ENCODE measurements around the gene TANC1.

Gene TANC1

DNA sequence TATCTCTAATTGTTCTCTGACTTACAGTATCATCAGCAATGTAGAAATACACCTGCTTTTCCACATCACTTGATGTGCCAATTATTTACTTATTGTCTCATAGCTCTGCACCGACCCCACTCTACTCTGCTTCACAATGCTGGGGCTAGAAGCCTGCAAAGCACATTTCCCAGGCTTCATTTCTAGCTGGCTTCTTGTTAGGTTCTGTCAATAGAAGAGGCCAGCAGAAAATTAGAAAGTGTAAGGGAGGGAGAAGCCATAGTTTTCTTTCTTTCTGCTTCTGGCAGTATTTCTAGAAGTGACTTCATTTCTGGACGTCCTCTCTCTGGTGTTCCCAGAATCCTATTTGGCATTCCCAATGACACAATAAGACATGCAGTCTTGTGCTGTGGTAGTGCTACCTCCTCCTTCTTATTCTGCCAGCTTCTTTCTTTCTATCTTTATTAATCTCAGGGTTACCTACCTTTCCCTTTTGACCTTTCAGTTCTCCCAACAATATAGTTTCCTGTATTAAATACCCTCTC, 12.5 kb upstream of the TANC1 start:
- TF ChIP-seq, protein P1, sequence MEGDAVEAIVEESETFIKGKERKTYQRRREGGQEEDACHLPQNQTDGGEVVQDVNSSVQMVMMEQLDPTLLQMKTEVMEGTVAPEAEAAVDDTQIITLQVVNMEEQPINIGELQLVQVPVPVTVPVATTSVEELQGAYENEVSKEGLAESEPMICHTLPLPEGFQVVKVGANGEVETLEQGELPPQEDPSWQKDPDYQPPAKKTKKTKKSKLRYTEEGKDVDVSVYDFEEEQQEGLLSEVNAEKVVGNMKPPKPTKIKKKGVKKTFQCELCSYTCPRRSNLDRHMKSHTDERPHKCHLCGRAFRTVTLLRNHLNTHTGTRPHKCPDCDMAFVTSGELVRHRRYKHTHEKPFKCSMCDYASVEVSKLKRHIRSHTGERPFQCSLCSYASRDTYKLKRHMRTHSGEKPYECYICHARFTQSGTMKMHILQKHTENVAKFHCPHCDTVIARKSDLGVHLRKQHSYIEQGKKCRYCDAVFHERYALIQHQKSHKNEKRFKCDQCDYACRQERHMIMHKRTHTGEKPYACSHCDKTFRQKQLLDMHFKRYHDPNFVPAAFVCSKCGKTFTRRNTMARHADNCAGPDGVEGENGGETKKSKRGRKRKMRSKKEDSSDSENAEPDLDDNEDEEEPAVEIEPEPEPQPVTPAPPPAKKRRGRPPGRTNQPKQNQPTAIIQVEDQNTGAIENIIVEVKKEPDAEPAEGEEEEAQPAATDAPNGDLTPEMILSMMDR (IDR thresholded peaks at IDR 0.05; ENCODE audit: extremely low read depth, insufficient read depth, missing control alignments), result no peak
- DNase-seq (ENCODE audit: low spot score), result no peak
- in situ Hi-C loops (cut with MboI; ENCODE audit: low pct_unique_long_range_greater_than_20kb, low sequenced_read_pairs, unreplicated experiment), result no loop called here

GRCh38 chr2:158958365-158958764, 10.1 kb upstream of the TANC1 start:
- TF ChIP-seq, protein P1 (IDR thresholded peaks at IDR 0.05; ENCODE audit: extremely low read depth, insufficient read depth, missing control alignments), result no peak
- in situ Hi-C loops (cut with MboI; ENCODE audit: low pct_unique_long_range_greater_than_20kb, low sequenced_read_pairs, unreplicated experiment), result no loop called here
- no peak for DNase-seq (ENCODE audit: low spot score)

DNA sequence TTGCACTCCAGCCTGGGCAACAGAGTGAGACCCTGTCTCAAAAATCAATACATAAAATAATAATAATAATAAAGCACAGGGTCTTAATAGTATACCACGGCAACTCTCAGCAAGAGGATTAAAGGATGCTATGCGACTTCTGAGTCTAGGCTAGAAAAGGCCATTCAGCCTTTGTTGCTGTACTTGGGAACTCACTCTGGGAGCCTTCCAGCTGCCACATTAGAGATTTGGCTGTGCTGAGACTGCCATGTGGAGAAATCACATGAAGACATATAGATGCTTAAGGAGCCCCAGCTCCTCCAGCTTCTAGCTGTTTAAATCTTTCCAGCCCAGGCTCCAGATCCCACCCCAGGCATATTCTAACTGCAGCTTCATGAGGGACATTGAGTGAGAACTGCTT, 8.2 kb upstream of the TANC1 start:
- no peak for DNase-seq (ENCODE audit: low spot score)
- in situ Hi-C loops (cut with MboI; ENCODE audit: low pct_unique_long_range_greater_than_20kb, low sequenced_read_pairs, unreplicated experiment), result no loop called here
- TF ChIP-seq, protein P1 (IDR thresholded peaks at IDR 0.05; ENCODE audit: extremely low read depth, insufficient read depth, missing control alignments), result no peak

DNA sequence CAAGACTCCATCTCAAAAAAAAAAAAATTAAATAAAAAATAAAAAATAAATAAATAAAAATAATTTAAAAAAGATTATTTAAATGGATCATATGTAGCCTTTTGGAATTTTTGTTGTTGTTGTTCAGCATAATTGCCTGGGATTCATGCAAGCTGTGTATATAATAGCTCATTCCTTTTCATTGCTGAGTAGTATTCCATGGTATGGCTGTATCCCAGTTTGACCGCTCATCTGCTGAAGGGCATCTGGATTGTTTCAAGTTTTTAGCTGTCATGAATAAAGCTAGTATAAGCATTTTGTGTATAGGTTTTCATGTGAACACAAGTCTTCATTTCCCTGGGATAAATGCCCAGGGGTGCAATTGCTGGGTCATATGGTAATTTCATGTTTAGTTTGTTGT, 6.4 kb upstream of the TANC1 start:
- no peak for DNase-seq (ENCODE audit: low spot score)
- TF ChIP-seq, protein P1 (IDR thresholded peaks at IDR 0.05; ENCODE audit: extremely low read depth, insufficient read depth, missing control alignments), result no peak
- in situ Hi-C loops (cut with MboI; ENCODE audit: low pct_unique_long_range_greater_than_20kb, low sequenced_read_pairs, unreplicated experiment), result no loop called here

DNA sequence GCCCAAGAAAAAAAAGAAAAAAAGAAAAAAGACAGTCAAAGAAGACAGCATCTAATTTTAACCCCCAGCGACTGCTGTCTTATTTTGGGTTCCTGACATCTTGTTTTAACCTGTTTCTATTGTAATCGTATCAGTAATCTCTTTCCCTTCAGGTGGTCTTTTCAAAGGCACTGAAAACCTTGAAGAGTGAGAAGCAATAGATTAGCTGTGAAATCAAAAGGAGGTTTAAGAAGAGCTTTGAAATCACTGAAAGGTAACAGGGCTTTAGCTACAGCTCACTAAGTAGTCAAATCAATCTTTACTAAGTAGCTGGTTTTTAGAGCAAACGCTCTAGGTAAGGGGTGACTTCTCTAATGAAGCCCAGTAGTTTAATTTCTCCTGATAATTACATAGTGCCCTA, 5.4 kb upstream of the TANC1 start:
- no peak for DNase-seq (ENCODE audit: low spot score)
- in situ Hi-C loops (cut with MboI; ENCODE audit: low pct_unique_long_range_greater_than_20kb, low sequenced_read_pairs, unreplicated experiment), result no loop called here
- TF ChIP-seq, protein P1 (IDR thresholded peaks at IDR 0.05; ENCODE audit: extremely low read depth, insufficient read depth, missing control alignments), result no peak

DNA sequence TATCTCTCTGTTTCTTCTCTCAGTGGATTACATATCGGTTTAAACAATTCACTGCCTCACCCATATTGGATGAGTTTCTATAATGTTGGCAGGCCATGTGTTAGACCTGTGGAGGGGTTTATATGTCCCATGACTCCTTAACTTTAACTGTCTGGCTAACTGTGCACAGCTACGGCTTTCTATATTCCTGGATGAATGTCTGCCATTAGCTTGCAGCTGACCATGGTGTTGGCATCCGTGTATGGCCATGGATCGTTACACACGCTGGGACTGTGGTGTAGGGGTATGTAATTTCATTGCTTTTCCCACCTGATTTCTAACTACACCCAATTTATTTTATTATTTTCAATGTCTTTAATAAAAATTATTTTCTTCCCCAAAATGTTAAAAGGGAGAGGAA, 3.3 kb upstream of the TANC1 start:
- TF ChIP-seq, protein P1 (IDR thresholded peaks at IDR 0.05; ENCODE audit: extremely low read depth, insufficient read depth, missing control alignments), result no peak
- DNase-seq (ENCODE audit: low spot score), result no peak
- in situ Hi-C loops (cut with MboI; ENCODE audit: low pct_unique_long_range_greater_than_20kb, low sequenced_read_pairs, unreplicated experiment), result no loop called here

- in situ Hi-C loops (cut with MboI; ENCODE audit: low pct_unique_long_range_greater_than_20kb, low sequenced_read_pairs, unreplicated experiment), result no loop called here
- DNase-seq (ENCODE audit: low spot score), result no peak
Measured at GRCh38 chr2:158965641-158966040, 2.8 kb upstream of the TANC1 start.

More at GRCh38 chr2:158965641-158966040, 2.8 kb upstream of the TANC1 start:
- TF ChIP-seq, protein P1 (IDR thresholded peaks at IDR 0.05; ENCODE audit: extremely low read depth, insufficient read depth, missing control alignments), result no peak
